GM12878 (cell line): ENCODE results near the gene MARVELD3. TPM values are rescaled to one million over a fixed set of nuclear protein-coding genes. Genes with fewer than 3 reads are reported as not detected.

Source experiments
- ATAC-seq: fragments of 200-7000 bp; cut with Tn5 transposase; 3 replicates; pipeline ENCODE4 v1.9.1; 2020; ENCODE audit warnings: mild to moderate bottlenecking, moderate library complexity
- BruUV-seq: library from RNA; stranded (reverse); fragments of 400-500 nt; replicated peaks from 2 replicates; lab custom pipeline; 2021; lab: Mats Ljungman, UMichigan
- CTCF ChIA-PET: fragments of 300-600 bp; sonication (Branson Sonifier 250); formaldehyde crosslinking; extraction: SDS; loops from one replicate; lab custom pipeline; 2021; ENCODE audit warnings: inconsistent platforms; lab: Yijun Ruan, JAX
- POLR2A ChIA-PET: fragments of 350-600 bp; formaldehyde crosslinking; extraction: SDS; loops from one replicate; lab custom pipeline; 2021; ENCODE audit warnings: inconsistent platforms; lab: Charles Lee
- RAD21 ChIA-PET: fragments of 300-600 bp; sonication (Branson Sonifier 250); formaldehyde crosslinking; loops from one replicate; lab custom pipeline; 2023; ENCODE audit warnings: antibody characterized with exemption; ENCODE audit not compliant: unreplicated experiment; lab: Charles Lee
- SMC1A ChIA-PET: fragments of 300-600 bp; sonication (Branson Sonifier 250); formaldehyde crosslinking; loops from one replicate; lab custom pipeline; 2023; ENCODE audit not compliant: unreplicated experiment, uncharacterized antibody; lab: Charles Lee
- DNase-seq: peaks from one replicate; pipeline ENCODE4 v3.0.0-alpha.2; 2011; ENCODE audit warnings: low read depth, low spot score
- FAIRE-seq: peaks from 3 replicates; lab custom pipeline; 2011; peaks lifted over from hg19 to GRCh38; lab: Jason Lieb, UNC
- H2AFZ ChIP-seq: 2 replicates; pipeline ENCODE4 v1.6.0; 2011; ENCODE audit warnings: low read depth, low read length, control low read depth; ENCODE audit not compliant: control insufficient read depth
- H3K27ac ChIP-seq: 2 replicates; pipeline ENCODE4 v1.5.1; 2011; ENCODE audit warnings: control low read depth; ENCODE audit not compliant: control insufficient read depth, insufficient read depth
- H3K27me3 ChIP-seq, 2 experiments: replicated peaks in 1 of 2; 2 replicates each; pipeline versions ENCODE4 v1.6.0 to v1.6.1; 2011; ENCODE audit warnings: low read length in 1 of 2; ENCODE audit not compliant: control insufficient read depth in 2 of 2, insufficient read depth in 2 of 2
- H3K36me3 ChIP-seq, 2 experiments: 2 replicates each; pipeline ENCODE4 v1.5.1; 2011; ENCODE audit warnings: low read length in 1 of 2; ENCODE audit not compliant: control insufficient read depth in 2 of 2, insufficient read depth in 2 of 2
- H3K4me1 ChIP-seq: 2 replicates; pipeline ENCODE4 v1.6.1; 2011; ENCODE audit warnings: mild to moderate bottlenecking, low read length, moderate library complexity, mixed read lengths; ENCODE audit not compliant: control insufficient read depth, insufficient read depth
- H3K4me2 ChIP-seq: 2 replicates; pipeline ENCODE4 v1.6.0; 2011; ENCODE audit warnings: control low read depth; ENCODE audit not compliant: control insufficient read depth, insufficient read depth
- H3K4me3 ChIP-seq: fragments of 200-600 bp; sonication (generic); 2 replicates; pipeline ENCODE4 v1.5.1; 2016
- H3K79me2 ChIP-seq: 2 replicates; pipeline ENCODE4 v1.6.0; 2011; ENCODE audit warnings: low read length; ENCODE audit not compliant: control insufficient read depth, insufficient read depth
- H3K9ac ChIP-seq: 2 replicates; pipeline ENCODE4 v1.8.0; 2011; ENCODE audit warnings: low read length, control low read depth, mixed read lengths; ENCODE audit not compliant: control insufficient read depth, insufficient read depth
- H3K9me3 ChIP-seq: replicated peaks from 3 replicates; pipeline ENCODE4 v1.5.1; 2011; ENCODE audit warnings: mild to moderate bottlenecking, low read length; ENCODE audit not compliant: control insufficient read depth, insufficient read depth
- H4K20me1 ChIP-seq: 2 replicates; pipeline ENCODE4 v1.6.0; 2011; ENCODE audit not compliant: control insufficient read depth, insufficient read depth
- ASH2L ChIP-seq: fragments of 300-600, 200-600 bp; sonication (generic); IDR thresholded peaks from 2 replicates; pipeline ENCODE4 v1.6.1; 2017; ENCODE audit warnings: low read depth, mild to moderate bottlenecking, borderline replicate concordance
- BCL11A ChIP-seq: IDR thresholded peaks from 2 replicates; pipeline ENCODE4 v1.6.1; 2011; ENCODE audit warnings: low read depth, low read length
- CEBPZ ChIP-seq: fragments of 150-350 bp; IDR thresholded peaks from 2 replicates; pipeline ENCODE4 v1.6.1; 2016; ENCODE audit warnings: low read depth, low read length
- CHD2 ChIP-seq: IDR thresholded peaks from 2 replicates; pipeline ENCODE4 v1.6.1; 2011; ENCODE audit warnings: low read depth, low read length, improper control_type of control experiment, borderline replicate concordance
- CREB1 ChIP-seq: IDR thresholded peaks from 2 replicates; pipeline ENCODE4 v1.6.1; 2012; ENCODE audit warnings: low read depth, mild to moderate bottlenecking, inconsistent platforms
- CUX1 ChIP-seq: IDR thresholded peaks from 2 replicates; pipeline ENCODE4 v1.6.1; 2012; ENCODE audit warnings: improper control_type of control experiment, low read depth, low read length; ENCODE audit not compliant: insufficient replicate concordance
- ETV6 ChIP-seq, 2 experiments: fragments of 450-650 bp in 1 of 2; IDR thresholded peaks in 1 of 2; conservative IDR thresholded peaks in 1 of 2; 2 replicates each; pipeline ENCODE4 v1.6.1; 2014; ENCODE audit warnings: antibody characterized with exemption in 1 of 2, borderline replicate concordance in 1 of 2, low read depth in 1 of 2, mild to moderate bottlenecking in 1 of 2, moderate library complexity in 1 of 2
- FOXM1 ChIP-seq: IDR thresholded peaks from 2 replicates; pipeline ENCODE4 v1.6.1; 2012; ENCODE audit warnings: low read depth, mild to moderate bottlenecking, inconsistent platforms, low read length, moderate library complexity
- MYB ChIP-seq: fragments of 150-350 bp; IDR thresholded peaks from 2 replicates; pipeline ENCODE4 v1.6.1; 2014; ENCODE audit warnings: mild to moderate bottlenecking, low read depth, low read length, borderline replicate concordance
- RCOR1 ChIP-seq: conservative IDR thresholded peaks from 2 replicates; pipeline ENCODE4 v1.6.1; 2012; ENCODE audit warnings: low read depth, low read length, improper control_type of control experiment
- SIN3A ChIP-seq: IDR thresholded peaks from 2 replicates; pipeline ENCODE4 v1.6.1; 2012; ENCODE audit warnings: low read depth, low read length, improper control_type of control experiment
- SMAD5 ChIP-seq: IDR thresholded peaks from 2 replicates; pipeline ENCODE4 v1.6.1; 2016; ENCODE audit warnings: antibody characterized with exemption, low read depth
- SMC3 ChIP-seq: IDR thresholded peaks from 2 replicates; pipeline ENCODE4 v1.6.1; 2011; ENCODE audit warnings: low read length, improper control_type of control experiment, borderline replicate concordance
- ZNF217 ChIP-seq: fragments of 450-650 bp; IDR thresholded peaks from 2 replicates; pipeline ENCODE4 v1.6.1; 2017; ENCODE audit warnings: antibody characterized with exemption, mild to moderate bottlenecking
- WGBS: methylation state at CpG from one replicate; pipeline ENCODE4 v1.1.6; 2016; ENCODE audit warnings: low lambda C conversion rate; ENCODE audit not compliant: insufficient replicate concordance, insufficient coverage; ENCODE audit errors: missing lambda C conversion rate; 5-methylcytosine and 5-hydroxymethylcytosine counted together
- in situ Hi-C: fragments of 300-500 bp; cut with MboI; formaldehyde crosslinking; loops from 9 replicates; pipeline ENCODE4 v1.14.3; 2018; ENCODE audit warnings: mixed read lengths
- intact Hi-C: fragments of 100-400 bp; cut with micrococcal nuclease; formaldehyde crosslinking; loops from one replicate; pipeline ENCODE4 v1.14.2; 2022; ENCODE audit not compliant: unreplicated experiment
- polyA plus RNA-seq, 11 experiments: library from polyadenylated mRNA; depleted of rRNA in 4 of 11; unstranded in 6 of 11; stranded (reverse) in 5 of 11; fragments of >200 nt; fragmentation: Nextera tagmentation in 4 of 11; fragmentation: Illumina TruSeq in 1 of 11; extraction: Ambion mirVana in 4 of 11; extraction: Trizol in 1 of 11; gene quantifications; 1 replicate in 1 of 11; 2 replicates in 10 of 11; pipeline versions ENCODE4 v1.2.1 to v1.2.3, GENCODE V29; 2011 to 2016; ENCODE audit warnings: inconsistent platforms in 2 of 11, missing spikeins in 2 of 11, low read depth in 1 of 11
- total RNA-seq, 4 experiments: library from RNA; depleted of rRNA in 3 of 4; stranded (reverse); fragments of >200 nt in 3 of 4; fragmentation: Illumina TruSeq in 1 of 4; extraction: Trizol in 1 of 4; gene quantifications; 2 replicates each; pipeline versions ENCODE4 v1.2.1 to v1.2.3, GENCODE V29; 2013 to 2021

Gene MARVELD3
- total and polyA plus RNA-seq, 10 of the 15 experiments (the other 5 are each of a cell fraction or from before 2014, with no cell fraction given) = 0.03 to 0.18 (median 0.09) TPM; not detected in 4

- TF ChIP-seq CREB1 = no peak
Observed at GRCh38 chr16:71648921-71649320, 22.9 kb downstream of the MARVELD3 start (continued).

- in situ Hi-C loops = no loop called here
- SMC1A ChIA-PET = no interaction called here
- CTCF ChIA-PET = no interaction called here
- no peak for TF ChIP-seq ASH2L
- no peak for TF ChIP-seq CHD2
- TF ChIP-seq CUX1 = no peak
- TF ChIP-seq RCOR1 = no peak
- TF ChIP-seq SIN3A = no peak
- no peak for TF ChIP-seq CEBPZ
- TF ChIP-seq MYB = no peak
- no peak for TF ChIP-seq SMAD5
- no peak for TF ChIP-seq BCL11A
- TF ChIP-seq ETV6 (conservative IDR thresholded peaks at IDR 0.05 in 1 of 2, IDR thresholded peaks at IDR 0.05 in 1 of 2; ENCODE audit: borderline replicate concordance in 1 of 2, low read depth in 1 of 2) = no peak
- no peak for TF ChIP-seq FOXM1
- TF ChIP-seq ZNF217 = no peak
- TF ChIP-seq SMC3 = no peak
Observed at GRCh38 chr16:71649704-71650103, 23.7 kb downstream of the MARVELD3 start.

More at GRCh38 chr16:71649704-71650103, 23.7 kb downstream of the MARVELD3 start:
- Histone ChIP-seq H3K79me2 (no peaks in the 10 kb centered on the region), H3K4me2 (no peak overlapping the region), H3K27ac (no peak overlapping the region), H3K9me3 (no peaks in the 10 kb centered on the region), H3K9ac (no peak overlapping the region), H2AFZ (no peak overlapping the region), H4K20me1 (no peaks in the 10 kb centered on the region), H3K27me3 (no peaks in the 10 kb centered on the region), H3K36me3 (peaks cover 3 to 7% of the 10 kb centered on the region in 2 experiments; a peak in 3 of 4 replicates), H3K4me3 (no peak overlapping the region), H3K4me1 (no peaks in the 10 kb centered on the region)
- ATAC-seq (no peak), DNase-seq (no peak), FAIRE-seq (no peak)
- 95% methylated on average over 7 of the region's 7 CpGs for WGBS
- ChIA-PET RAD21 (no interaction called here), POLR2A (no interaction called here)
- no TSS peak for BruUV-seq
- intact Hi-C loops = loop anchor here (10.0 kb wide), 1 partner anchor 315 kb away; no protein-coding TSS in a partner anchor
